Neural cell (in vitro differentiated cells): ENCODE data around the gene MED13L. TPM values are rescaled to one million over a fixed set of nuclear protein-coding genes. Genes with fewer than 3 reads are reported as not detected.

ENCODE experiments used
- H2AFZ ChIP-seq: fragments of 200-600, 300-800 bp; sonication (generic), shearing (Covaris generic); 2 replicates; pipeline ENCODE4 v1.6.0; 2014; ENCODE audit warnings: low read depth, mild to moderate bottlenecking, antibody characterized with exemption, low read length, moderate library complexity
- H3F3A ChIP-seq: fragments of 200-600 bp; shearing (Covaris generic); 2 replicates; pipeline ENCODE4 v1.6.1; 2016; ENCODE audit warnings: mild to moderate bottlenecking, moderate library complexity, mixed read lengths, antibody characterized with exemption, low read length; ENCODE audit not compliant: insufficient read depth, poor library complexity, severe bottlenecking
- H3K27ac ChIP-seq: fragments of 200-600, 300-800 bp; sonication (generic), shearing (Covaris generic); 2 replicates; pipeline ENCODE4 v1.5.1; 2014; ENCODE audit warnings: mild to moderate bottlenecking, low read length, moderate library complexity
- H3K27me3 ChIP-seq: fragments of 300-800, 200-600 bp; sonication (generic), shearing (Covaris generic); 2 replicates; pipeline ENCODE4 v1.6.0; 2014; ENCODE audit warnings: mild to moderate bottlenecking, low read depth, low read length, moderate library complexity; ENCODE audit not compliant: insufficient read depth
- H3K36me3 ChIP-seq: fragments of 300-800, 200-600 bp; sonication (generic), shearing (Covaris generic); 2 replicates; pipeline ENCODE4 v1.5.1; 2014; ENCODE audit warnings: mild to moderate bottlenecking, antibody characterized with exemption, low read length, moderate library complexity; ENCODE audit not compliant: insufficient read depth
- H3K4me2 ChIP-seq: fragments of 300-800, 200-600 bp; sonication (generic), shearing (Covaris generic); 2 replicates; pipeline ENCODE4 v1.6.0; 2014; ENCODE audit warnings: mild to moderate bottlenecking, low read length
- H3K4me3 ChIP-seq: fragments of 300-800, 200-600 bp; sonication (generic), shearing (Covaris generic); 2 replicates; pipeline ENCODE4 v1.5.1; 2014; ENCODE audit warnings: mild to moderate bottlenecking, low read length, moderate library complexity
- H3K79me2 ChIP-seq: fragments of 200-600 bp; shearing (Covaris generic); replicated peaks from 2 replicates; pipeline ENCODE4 v1.6.0; 2014; ENCODE audit warnings: mild to moderate bottlenecking, low read length, moderate library complexity; ENCODE audit not compliant: insufficient read depth
- H3K9ac ChIP-seq: fragments of 300-800, 200-600 bp; sonication (generic), shearing (Covaris generic); 2 replicates; pipeline ENCODE4 v1.6.1; 2016; ENCODE audit warnings: mild to moderate bottlenecking, low read length, mixed read lengths
- H3K9me2 ChIP-seq: fragments of 200-600 bp; shearing (Covaris generic); 2 replicates; pipeline ENCODE4 v1.6.1; 2016; ENCODE audit warnings: mild to moderate bottlenecking, low read length, mixed read lengths; ENCODE audit not compliant: insufficient read depth
- H3K9me3 ChIP-seq: fragments of 200-600, 300-800 bp; sonication (generic), shearing (Covaris generic); 2 replicates; pipeline ENCODE4 v1.6.1; 2016; ENCODE audit warnings: mild to moderate bottlenecking, mixed run types, low read length, moderate library complexity, mixed read lengths
- H4K20me1 ChIP-seq: fragments of 200-600 bp; shearing (Covaris generic); 2 replicates; pipeline ENCODE4 v1.6.1; 2016; ENCODE audit warnings: mild to moderate bottlenecking, mixed run types; ENCODE audit not compliant: insufficient read depth
- EP300 ChIP-seq: fragments of 450-650 bp; conservative IDR thresholded peaks from 2 replicates; pipeline ENCODE4 v1.6.1; 2014; ENCODE audit warnings: antibody characterized with exemption, mild to moderate bottlenecking, moderate library complexity; ENCODE audit not compliant: poor library complexity, severe bottlenecking
- EZH2 ChIP-seq: fragments of 200-600, 300-800 bp; shearing (Covaris generic), sonication (generic); IDR thresholded peaks from 2 replicates; pipeline ENCODE4 v1.6.1; 2014; ENCODE audit warnings: antibody characterized with exemption, low read length, borderline replicate concordance, mild to moderate bottlenecking; ENCODE audit not compliant: insufficient read depth, poor library complexity, severe bottlenecking
- MXI1 ChIP-seq: fragments of 450-650 bp; conservative IDR thresholded peaks from 2 replicates; pipeline ENCODE4 v1.6.1; 2014; ENCODE audit warnings: antibody characterized with exemption, mild to moderate bottlenecking; ENCODE audit not compliant: poor library complexity, severe bottlenecking
- POLR2AphosphoS5 ChIP-seq: IDR thresholded peaks from 2 replicates; pipeline ENCODE4 v1.6.1; 2012
- RAD21 ChIP-seq: fragments of 450-650 bp; conservative IDR thresholded peaks from 2 replicates; pipeline ENCODE4 v1.6.1; 2014; ENCODE audit warnings: antibody characterized with exemption, mild to moderate bottlenecking, moderate library complexity
- SMC3 ChIP-seq: fragments of 450-650 bp; conservative IDR thresholded peaks from 2 replicates; pipeline ENCODE4 v1.6.1; 2014; ENCODE audit warnings: antibody characterized with exemption, mild to moderate bottlenecking, moderate library complexity; ENCODE audit not compliant: poor library complexity
- TAF1 ChIP-seq: IDR thresholded peaks from 2 replicates; pipeline ENCODE4 v1.6.1; 2012; ENCODE audit warnings: low read depth
- polyA plus RNA-seq: library from polyadenylated mRNA; depleted of rRNA; stranded (reverse); fragments of >200 nt; gene quantifications from 2 replicates; pipeline ENCODE4 v1.2.3, GENCODE V29; 2014
- TF ChIP-seq, protein P1 (sequence below): fragments of 450-650 bp; IDR thresholded peaks from 2 replicates; pipeline ENCODE4 v1.5.1; 2014; ENCODE audit warnings: antibody characterized with exemption, mild to moderate bottlenecking, moderate library complexity; ENCODE audit not compliant: poor library complexity, severe bottlenecking
- TF ChIP-seq, protein P2 (sequence below): IDR thresholded peaks from 2 replicates; pipeline ENCODE4 v1.6.1; 2012; ENCODE audit warnings: borderline replicate concordance

Gene MED13L
- polyA plus RNA-seq, 1 donor from 2014 or later: 38.9 TPM

DNA sequence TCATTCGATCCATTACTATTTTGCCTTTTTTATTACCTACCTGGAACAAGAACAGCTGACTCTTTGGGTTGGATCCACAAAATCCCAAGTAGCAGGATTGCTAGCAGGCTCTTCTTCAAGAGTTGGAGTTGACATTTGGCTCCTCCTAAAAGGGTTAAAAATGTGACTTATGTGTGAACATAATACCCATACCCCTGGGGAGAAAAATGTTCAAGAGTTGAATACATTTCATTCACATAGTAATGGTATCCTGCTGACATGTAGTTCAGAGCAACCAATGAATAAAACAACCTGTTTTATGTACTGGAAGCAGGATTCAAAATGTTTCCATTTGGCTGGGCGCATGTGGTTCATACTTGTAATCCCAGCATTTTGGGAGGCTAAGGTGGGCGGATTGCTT lies 264.7 kb downstream of the MED13L start:
- H3K27me3 ChIP-seq: no peaks in the 10 kb centered on the region
- no peaks in the 10 kb centered on the region for H3K9me2 ChIP-seq
- no peaks in the 10 kb centered on the region for H4K20me1 ChIP-seq
- H3K79me2 ChIP-seq: no peaks in the 10 kb centered on the region
- peaks cover 3% of the 10 kb centered on the region for H3K36me3 ChIP-seq
- H3K27ac ChIP-seq: no peak overlapping the region
- no peak overlapping the region for H3K9ac ChIP-seq
- H2AFZ ChIP-seq: no peak overlapping the region
- H3K4me3 ChIP-seq: no peak overlapping the region
- H3K4me2 ChIP-seq: no peak overlapping the region
- no peak for TF ChIP-seq TAF1
- no peak for TF ChIP-seq RAD21
- TF ChIP-seq POLR2AphosphoS5: peak; percentile 50
- TF ChIP-seq, protein P1, sequence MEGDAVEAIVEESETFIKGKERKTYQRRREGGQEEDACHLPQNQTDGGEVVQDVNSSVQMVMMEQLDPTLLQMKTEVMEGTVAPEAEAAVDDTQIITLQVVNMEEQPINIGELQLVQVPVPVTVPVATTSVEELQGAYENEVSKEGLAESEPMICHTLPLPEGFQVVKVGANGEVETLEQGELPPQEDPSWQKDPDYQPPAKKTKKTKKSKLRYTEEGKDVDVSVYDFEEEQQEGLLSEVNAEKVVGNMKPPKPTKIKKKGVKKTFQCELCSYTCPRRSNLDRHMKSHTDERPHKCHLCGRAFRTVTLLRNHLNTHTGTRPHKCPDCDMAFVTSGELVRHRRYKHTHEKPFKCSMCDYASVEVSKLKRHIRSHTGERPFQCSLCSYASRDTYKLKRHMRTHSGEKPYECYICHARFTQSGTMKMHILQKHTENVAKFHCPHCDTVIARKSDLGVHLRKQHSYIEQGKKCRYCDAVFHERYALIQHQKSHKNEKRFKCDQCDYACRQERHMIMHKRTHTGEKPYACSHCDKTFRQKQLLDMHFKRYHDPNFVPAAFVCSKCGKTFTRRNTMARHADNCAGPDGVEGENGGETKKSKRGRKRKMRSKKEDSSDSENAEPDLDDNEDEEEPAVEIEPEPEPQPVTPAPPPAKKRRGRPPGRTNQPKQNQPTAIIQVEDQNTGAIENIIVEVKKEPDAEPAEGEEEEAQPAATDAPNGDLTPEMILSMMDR: no peak
- no peak for TF ChIP-seq EZH2
- TF ChIP-seq, protein P2, sequence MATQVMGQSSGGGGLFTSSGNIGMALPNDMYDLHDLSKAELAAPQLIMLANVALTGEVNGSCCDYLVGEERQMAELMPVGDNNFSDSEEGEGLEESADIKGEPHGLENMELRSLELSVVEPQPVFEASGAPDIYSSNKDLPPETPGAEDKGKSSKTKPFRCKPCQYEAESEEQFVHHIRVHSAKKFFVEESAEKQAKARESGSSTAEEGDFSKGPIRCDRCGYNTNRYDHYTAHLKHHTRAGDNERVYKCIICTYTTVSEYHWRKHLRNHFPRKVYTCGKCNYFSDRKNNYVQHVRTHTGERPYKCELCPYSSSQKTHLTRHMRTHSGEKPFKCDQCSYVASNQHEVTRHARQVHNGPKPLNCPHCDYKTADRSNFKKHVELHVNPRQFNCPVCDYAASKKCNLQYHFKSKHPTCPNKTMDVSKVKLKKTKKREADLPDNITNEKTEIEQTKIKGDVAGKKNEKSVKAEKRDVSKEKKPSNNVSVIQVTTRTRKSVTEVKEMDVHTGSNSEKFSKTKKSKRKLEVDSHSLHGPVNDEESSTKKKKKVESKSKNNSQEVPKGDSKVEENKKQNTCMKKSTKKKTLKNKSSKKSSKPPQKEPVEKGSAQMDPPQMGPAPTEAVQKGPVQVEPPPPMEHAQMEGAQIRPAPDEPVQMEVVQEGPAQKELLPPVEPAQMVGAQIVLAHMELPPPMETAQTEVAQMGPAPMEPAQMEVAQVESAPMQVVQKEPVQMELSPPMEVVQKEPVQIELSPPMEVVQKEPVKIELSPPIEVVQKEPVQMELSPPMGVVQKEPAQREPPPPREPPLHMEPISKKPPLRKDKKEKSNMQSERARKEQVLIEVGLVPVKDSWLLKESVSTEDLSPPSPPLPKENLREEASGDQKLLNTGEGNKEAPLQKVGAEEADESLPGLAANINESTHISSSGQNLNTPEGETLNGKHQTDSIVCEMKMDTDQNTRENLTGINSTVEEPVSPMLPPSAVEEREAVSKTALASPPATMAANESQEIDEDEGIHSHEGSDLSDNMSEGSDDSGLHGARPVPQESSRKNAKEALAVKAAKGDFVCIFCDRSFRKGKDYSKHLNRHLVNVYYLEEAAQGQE: no peak
- TF ChIP-seq MXI1: peak; percentile 58
- TF ChIP-seq EP300: peak; percentile 52
- no peak for TF ChIP-seq SMC3
- H3K9me3 ChIP-seq: no peaks in the 10 kb centered on the region
- no peaks in the 10 kb centered on the region for H3F3A ChIP-seq

DNA sequence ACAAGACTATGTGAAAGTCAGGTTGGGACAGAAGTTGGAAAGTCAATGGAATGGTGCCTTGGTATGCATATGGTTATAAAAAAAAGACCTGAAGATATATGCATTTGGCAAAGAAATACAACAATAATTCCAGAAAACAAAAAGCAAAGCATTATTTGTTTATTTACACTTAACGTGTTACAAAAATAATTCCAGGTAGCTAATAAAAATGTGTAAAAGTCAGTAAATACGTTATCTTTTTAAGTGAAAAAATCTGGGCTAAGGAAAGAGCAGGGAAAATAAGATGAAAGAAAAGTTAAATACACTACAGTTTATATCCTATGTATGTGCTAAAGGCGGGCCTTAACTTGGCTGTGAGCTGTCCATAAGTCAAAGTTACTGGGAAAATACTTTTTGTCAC lies 266.3 kb downstream of the MED13L start:
- TF ChIP-seq, protein P1: no peak
- no peak for TF ChIP-seq EP300
- no peak overlapping the region for H3K4me3 ChIP-seq
- no peaks in the 10 kb centered on the region for H3K9me3 ChIP-seq
- no peaks in the 10 kb centered on the region for H3K9me2 ChIP-seq
- no peak overlapping the region for H3K9ac ChIP-seq
- H3F3A ChIP-seq: no peaks in the 10 kb centered on the region
- no peak overlapping the region for H3K4me2 ChIP-seq
- H3K27me3 ChIP-seq: no peaks in the 10 kb centered on the region
- H4K20me1 ChIP-seq: no peaks in the 10 kb centered on the region
- H2AFZ ChIP-seq: no peak overlapping the region
- no peaks in the 10 kb centered on the region for H3K79me2 ChIP-seq
- no peak overlapping the region for H3K27ac ChIP-seq
- peaks cover 3% of the 10 kb centered on the region for H3K36me3 ChIP-seq
